Right renal pelvis (tissue), 4 donors: ENCODE measurements around the gene LSM14B. TPM values are rescaled to one million over a fixed set of nuclear protein-coding genes. Genes with fewer than 3 reads are reported as not detected.
"Not testable (repeated sequence)": the region's sequence is repeated elsewhere in the genome, so short reads cannot be mapped to it uniquely, and the experiment has no call there.

ENCODE experiments used
- DNase-seq, 4 donors: peaks; one replicate each; pipeline ENCODE4 v3.0.0-alpha.2; 2013; ENCODE audit warnings: low read depth in 4 of 4, low spot score in 3 of 4, missing footprints in 1 of 4
- polyA plus RNA-seq, 4 donors: library from polyadenylated mRNA; unstranded; fragments of 120-200 nt; gene quantifications; one replicate each; pipeline ENCODE4 v1.2.1, GENCODE V29; 2013; ENCODE audit not compliant: insufficient read length in 4 of 4

The LSM14B gene
- polyA plus RNA-seq, result 10 to 100 TPM; 52.0 to 55.8 (median 54.8) TPM

GRCh38 chr20:62121776-62122653 lies at the start of gene LSM14B:
TSS of gene LSM14B (plus strand) at chr20:62122475. CDS start at chr20:62122667, 192 bp downstream.
- peak; percentile 90 to 95 (median 94) for DNase-seq

- no peak for DNase-seq
Observed at GRCh38 chr20:62073323-62073722, 49.0 kb upstream of the LSM14B start.

GRCh38 chr20:62079166-62079565 lies 43.1 kb upstream of the LSM14B start:
- DNase-seq, result no peak

GRCh38 chr20:62080249-62080990 lies 41.9 kb upstream of the LSM14B start:
- DNase-seq, result no peak

- DNase-seq, result no peak
Observed at GRCh38 chr20:62083312-62083711, 39.0 kb upstream of the LSM14B start.

- DNase-seq, result not testable (repeated sequence)
Observed at GRCh38 chr20:62084224-62084623, 38.1 kb upstream of the LSM14B start.

- no peak for DNase-seq
Observed at GRCh38 chr20:62085206-62085605, 37.1 kb upstream of the LSM14B start.

- no peak for DNase-seq
Observed at GRCh38 chr20:62087227-62087626, 35.0 kb upstream of the LSM14B start.

- no peak for DNase-seq
Observed at GRCh38 chr20:62087632-62088031, 34.6 kb upstream of the LSM14B start.

- no peak for DNase-seq
Observed at GRCh38 chr20:62088258-62089127, 33.8 kb upstream of the LSM14B start.

GRCh38 chr20:62089393-62089792 lies 32.9 kb upstream of the LSM14B start:
- no peak for DNase-seq

GRCh38 chr20:62096421-62097380 lies 25.6 kb upstream of the LSM14B start:
- DNase-seq, result no peak

GRCh38 chr20:62097881-62098407 lies 24.3 kb upstream of the LSM14B start:
- no peak for DNase-seq

- no peak for DNase-seq
Observed at GRCh38 chr20:62101078-62101477, 21.2 kb upstream of the LSM14B start.

- DNase-seq, result no peak
Observed at GRCh38 chr20:62103508-62104233, 18.6 kb upstream of the LSM14B start.

GRCh38 chr20:62104234-62104789 lies 18.0 kb upstream of the LSM14B start:
- DNase-seq, result no peak

- DNase-seq, result no peak
Observed at GRCh38 chr20:62104791-62105345, 17.4 kb upstream of the LSM14B start.

GRCh38 chr20:62105592-62105991 lies 16.7 kb upstream of the LSM14B start:
- no peak for DNase-seq
